IMR-90 (cell line): ENCODE measurements around the gene GH2. TPM values are rescaled to one million over a fixed set of nuclear protein-coding genes. Genes with fewer than 3 reads are reported as not detected.

Experiments used
- ATAC-seq: fragments of 200-7000 bp; cut with Tn5 transposase; 2 replicates; pipeline ENCODE4 v1.9.1; 2020; ENCODE audit warnings: low read depth, mild to moderate bottlenecking, moderate library complexity
- BruUV-seq: library from RNA; stranded (reverse); fragments of 400-500 nt; replicated peaks from 2 replicates; lab custom pipeline; 2021; lab: Mats Ljungman, UMichigan
- CTCF ChIA-PET: fragments of 300-600 bp; formaldehyde crosslinking; extraction: SDS; loops from one replicate; lab custom pipeline; 2021; ENCODE audit warnings: antibody characterized with exemption; lab: Yijun Ruan, JAX
- POLR2A ChIA-PET: fragments of 300-600 bp; sonication (Branson Sonifier 250); formaldehyde crosslinking; loops from one replicate; lab custom pipeline; 2022; ENCODE audit warnings: antibody characterized with exemption; ENCODE audit not compliant: unreplicated experiment; lab: Charles Lee
- DNase-seq: peaks from one replicate; pipeline ENCODE4 v3.0.0; 2013
- H2AFZ ChIP-seq: replicated peaks from 2 replicates; pipeline ENCODE3; 2013; ENCODE audit warnings: low read length, mild to moderate bottlenecking; ENCODE audit not compliant: poor library complexity
- H2AK5ac ChIP-seq: 2 replicates; pipeline ENCODE4 v1.6.1; 2013; ENCODE audit warnings: low read depth, low read length, inconsistent platforms
- H2AK9ac ChIP-seq: replicated peaks from 2 replicates; pipeline ENCODE3; 2013; ENCODE audit warnings: mild to moderate bottlenecking, low read depth, low read length, moderate library complexity; ENCODE audit not compliant: poor library complexity
- H2BK120ac ChIP-seq: 2 replicates; pipeline ENCODE4 v1.6.1; 2013; ENCODE audit warnings: low read depth, low read length, inconsistent platforms
- H2BK15ac ChIP-seq: 3 replicates; pipeline ENCODE4 v1.6.1; 2013; ENCODE audit warnings: low read depth, low read length, inconsistent platforms
- H2BK20ac ChIP-seq: 2 replicates; pipeline ENCODE4 v1.6.1; 2013; ENCODE audit warnings: low read depth, mild to moderate bottlenecking, inconsistent platforms, low read length, moderate library complexity
- H2BK5ac ChIP-seq: 2 replicates; pipeline ENCODE4 v1.6.1; 2013; ENCODE audit warnings: mild to moderate bottlenecking, low read depth, low read length, inconsistent platforms; ENCODE audit not compliant: poor library complexity, severe bottlenecking
- H3K14ac ChIP-seq: replicated peaks from 2 replicates; pipeline ENCODE4 v1.6.1; 2013; ENCODE audit warnings: low read depth, low read length, inconsistent platforms
- H3K18ac ChIP-seq: 2 replicates; pipeline ENCODE4 v1.6.1; 2013; ENCODE audit warnings: low read depth, low read length, control low read depth
- H3K23ac ChIP-seq: 2 replicates; pipeline ENCODE4 v1.6.1; 2013; ENCODE audit warnings: low read depth, low read length, inconsistent platforms
- H3K27ac ChIP-seq: 2 replicates; pipeline ENCODE4 v1.5.1; 2013; ENCODE audit warnings: mild to moderate bottlenecking, control low read depth, low read length; ENCODE audit not compliant: insufficient read depth
- H3K27me3 ChIP-seq: 2 replicates; pipeline ENCODE4 v1.6.1; 2013; ENCODE audit warnings: low read length; ENCODE audit not compliant: control insufficient read depth, insufficient read depth
- H3K36me3 ChIP-seq: 2 replicates; pipeline ENCODE4 v1.6.1; 2013; ENCODE audit warnings: low read length, mixed read lengths; ENCODE audit not compliant: control insufficient read depth, insufficient read depth
- H3K4ac ChIP-seq: 2 replicates; pipeline ENCODE4 v1.6.1; 2013; ENCODE audit warnings: low read depth, low read length, inconsistent platforms
- H3K4me1 ChIP-seq: 2 replicates; pipeline ENCODE4 v1.6.1; 2013; ENCODE audit warnings: low read length, mixed read lengths; ENCODE audit not compliant: control insufficient read depth, insufficient read depth
- H3K4me2 ChIP-seq: 2 replicates; pipeline ENCODE4 v1.6.1; 2013; ENCODE audit warnings: low read depth, mild to moderate bottlenecking, control low read depth, low read length, moderate library complexity
- H3K4me3 ChIP-seq: 2 replicates; pipeline ENCODE4 v1.5.1; 2013; ENCODE audit warnings: low read depth, mild to moderate bottlenecking, control low read depth, low read length, moderate library complexity; ENCODE audit not compliant: insufficient read depth
- H3K56ac ChIP-seq: 2 replicates; pipeline ENCODE4 v1.6.1; 2013; ENCODE audit warnings: low read length, inconsistent platforms; ENCODE audit not compliant: insufficient read depth; ENCODE audit errors: extremely low read depth
- H3K79me1 ChIP-seq, 2 experiments: 2 replicates each; pipeline ENCODE4 v1.6.1; 2013; ENCODE audit warnings: low read length in 2 of 2, inconsistent platforms in 1 of 2, low read depth in 1 of 2
- H3K9ac ChIP-seq: 2 replicates; pipeline ENCODE4 v1.6.1; 2013; ENCODE audit warnings: low read depth, low read length, control low read depth
- H3K9me1 ChIP-seq: 2 replicates; pipeline ENCODE4 v1.6.1; 2013; ENCODE audit warnings: low read length, inconsistent platforms; ENCODE audit not compliant: insufficient read depth
- H3K9me3 ChIP-seq: 2 replicates; pipeline ENCODE4 v1.6.1; 2013; ENCODE audit warnings: low read length; ENCODE audit not compliant: control insufficient read depth, insufficient read depth
- H4K20me1 ChIP-seq: 2 replicates; pipeline ENCODE4 v1.6.1; 2013; ENCODE audit warnings: low read length, inconsistent platforms; ENCODE audit not compliant: insufficient read depth
- H4K5ac ChIP-seq: 2 replicates; pipeline ENCODE4 v1.6.1; 2013; ENCODE audit warnings: mild to moderate bottlenecking, low read depth, low read length, control low read depth
- H4K8ac ChIP-seq, 2 experiments: 2 replicates each; pipeline ENCODE4 v1.6.1; 2013; ENCODE audit warnings: low read depth in 2 of 2, low read length in 2 of 2, control low read depth in 1 of 2, inconsistent platforms in 1 of 2
- H4K91ac ChIP-seq: 2 replicates; pipeline ENCODE4 v1.6.1; 2013; ENCODE audit warnings: low read depth, low read length, inconsistent platforms; ENCODE audit not compliant: insufficient read depth
- BHLHE40 ChIP-seq: fragments of 150-350 bp; IDR thresholded peaks from 2 replicates; pipeline ENCODE4 v1.6.1; 2016; ENCODE audit warnings: mild to moderate bottlenecking, low read depth, low read length
- MAZ ChIP-seq: IDR thresholded peaks from 2 replicates; pipeline ENCODE4 v1.6.1; 2012; ENCODE audit warnings: low read depth, mild to moderate bottlenecking, low read length, improper control_type of control experiment, moderate library complexity, borderline replicate concordance
- MXI1 ChIP-seq: IDR thresholded peaks from 2 replicates; pipeline ENCODE4 v1.6.1; 2012; ENCODE audit warnings: low read depth, mild to moderate bottlenecking, low read length, moderate library complexity, borderline replicate concordance
- NFE2L2 ChIP-seq: fragments of 150-350 bp; IDR thresholded peaks from 2 replicates; pipeline ENCODE4 v1.6.1; 2016; ENCODE audit warnings: low read depth, mild to moderate bottlenecking, low read length
- RAD21 ChIP-seq: IDR thresholded peaks from 2 replicates; pipeline ENCODE4 v1.6.1; 2012; ENCODE audit warnings: low read length, improper control_type of control experiment
- RFX5 ChIP-seq: IDR thresholded peaks from 2 replicates; pipeline ENCODE4 v1.8.0; 2012; ENCODE audit warnings: low read depth, mild to moderate bottlenecking, low read length, moderate library complexity
- SMC3 ChIP-seq: fragments of 150-350 bp; IDR thresholded peaks from 2 replicates; pipeline ENCODE4 v1.6.1; 2016; ENCODE audit warnings: low read depth, mild to moderate bottlenecking, antibody characterized with exemption, low read length, moderate library complexity
- WGBS, 2 experiments: methylation state at CpG; one replicate each; pipeline versions ENCODE4 v1.1.5 to v1.1.7; 2013; ENCODE audit warnings: missing lambda C conversion rate in 2 of 2; ENCODE audit not compliant: insufficient read length in 1 of 2; ENCODE audit errors: extremely low coverage in 2 of 2; 5-methylcytosine and 5-hydroxymethylcytosine counted together
- dilution Hi-C: fragments of 300-500 bp; cut with HindIII; formaldehyde crosslinking; loops from one replicate; pipeline ENCODE4 v1.14.3; 2018; ENCODE audit warnings: low sequenced_read_pairs; ENCODE audit not compliant: unreplicated experiment
- in situ Hi-C: fragments of 300-500 bp; cut with MboI; formaldehyde crosslinking; loops from 3 replicates; pipeline ENCODE4 v1.14.3; 2019; ENCODE audit warnings: low sequenced_read_pairs, inconsistent platforms, mixed read lengths
- intact Hi-C: fragments of 100-400 bp; cut with micrococcal nuclease; formaldehyde crosslinking; loops from 2 replicates; pipeline ENCODE4 v1.10.0; 2022
- polyA plus RNA-seq, 3 experiments: library from polyadenylated mRNA; depleted of rRNA; stranded (reverse); fragments of >200 nt; gene quantifications; 2 replicates each; pipeline ENCODE4 v1.2.3, GENCODE V29; 2012; ENCODE audit warnings: low replicate concordance in 1 of 3
- total RNA-seq: library from RNA; depleted of rRNA; stranded (reverse); fragments of >200 nt; gene quantifications from 2 replicates; pipeline ENCODE4 v1.2.3, GENCODE V29; 2012
- TF ChIP-seq, protein P1 (sequence below): fragments of 150-350 bp; IDR thresholded peaks from 2 replicates; pipeline ENCODE4 v1.6.1; 2016; ENCODE audit warnings: low read depth, mild to moderate bottlenecking, low read length, moderate library complexity, borderline replicate concordance
- TF ChIP-seq, protein P2 (sequence below): fragments of 150-350 bp; IDR thresholded peaks from 2 replicates; pipeline ENCODE4 v1.6.1; 2017; ENCODE audit warnings: mild to moderate bottlenecking, antibody characterized with exemption, low read length, low read depth
- TF ChIP-seq, protein P3 (sequence below): conservative IDR thresholded peaks from 2 replicates; pipeline ENCODE4 v1.5.1; 2012; ENCODE audit warnings: mild to moderate bottlenecking, low read depth, low read length, improper control_type of control experiment

Gene GH2
- total and polyA plus RNA-seq, 2 of the 4 experiments (the other 2 are of a cell fraction): not detected

GRCh38 chr17:63834431-63835166 lies 47.1 kb downstream of the GH2 start:
- Histone ChIP-seq H2BK20ac (no peak overlapping the region), H3K4me1 (peaks cover 13% of the 10 kb centered on the region), H3K79me1 (peaks cover 14 to 79% of the 10 kb centered on the region in 2 experiments), H3K4me2 (no peak overlapping the region), H3K56ac (no peak overlapping the region), H3K36me3 (peaks cover 66% of the 10 kb centered on the region), H3K4ac (no peak overlapping the region), H3K14ac (no peak overlapping the region), H3K4me3 (no peak overlapping the region), H2AK5ac (no peak overlapping the region), H3K9ac (no peak overlapping the region), H4K20me1 (peaks cover 49% of the 10 kb centered on the region), H2BK120ac (no peak overlapping the region), H2AK9ac (peak overlapping the region; percentile 82), H3K9me1 (peaks cover 3% of the 10 kb centered on the region), H3K27ac (no peak overlapping the region), H4K8ac (no peak overlapping the region), H4K5ac (no peak overlapping the region), H2AFZ (peak overlapping the region; percentile 4), H4K91ac (no peak overlapping the region), H3K18ac (no peak overlapping the region), H2BK15ac (no peak overlapping the region), H2BK5ac (no peak overlapping the region), H3K27me3 (no peaks in the 10 kb centered on the region), H3K9me3 (no peaks in the 10 kb centered on the region), H3K23ac (no peak overlapping the region)
- ChIA-PET POLR2A (interaction anchor here (0.7 kb wide), 1 partner anchor 18 kb away, joined by 3 read pairs; no protein-coding TSS in a partner anchor), CTCF (interaction anchor here (0.6 to 1.4 kb wide), 4 partner anchors 8 to 266 kb away, joined by 3 read pairs; no protein-coding TSS in a partner anchor)
- TF ChIP-seq SMC3 (peak; percentile 48), BHLHE40 (no peak), NFE2L2 (no peak), MXI1 (peak; percentile 64; the same call in 1 of the 2 replicates), RAD21 (peak; percentile 63), MAZ (peak; percentile 75), RFX5 (no peak)
- TF ChIP-seq, protein P1, sequence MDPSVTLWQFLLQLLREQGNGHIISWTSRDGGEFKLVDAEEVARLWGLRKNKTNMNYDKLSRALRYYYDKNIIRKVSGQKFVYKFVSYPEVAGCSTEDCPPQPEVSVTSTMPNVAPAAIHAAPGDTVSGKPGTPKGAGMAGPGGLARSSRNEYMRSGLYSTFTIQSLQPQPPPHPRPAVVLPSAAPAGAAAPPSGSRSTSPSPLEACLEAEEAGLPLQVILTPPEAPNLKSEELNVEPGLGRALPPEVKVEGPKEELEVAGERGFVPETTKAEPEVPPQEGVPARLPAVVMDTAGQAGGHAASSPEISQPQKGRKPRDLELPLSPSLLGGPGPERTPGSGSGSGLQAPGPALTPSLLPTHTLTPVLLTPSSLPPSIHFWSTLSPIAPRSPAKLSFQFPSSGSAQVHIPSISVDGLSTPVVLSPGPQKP: no peak
- TF ChIP-seq, protein P2, sequence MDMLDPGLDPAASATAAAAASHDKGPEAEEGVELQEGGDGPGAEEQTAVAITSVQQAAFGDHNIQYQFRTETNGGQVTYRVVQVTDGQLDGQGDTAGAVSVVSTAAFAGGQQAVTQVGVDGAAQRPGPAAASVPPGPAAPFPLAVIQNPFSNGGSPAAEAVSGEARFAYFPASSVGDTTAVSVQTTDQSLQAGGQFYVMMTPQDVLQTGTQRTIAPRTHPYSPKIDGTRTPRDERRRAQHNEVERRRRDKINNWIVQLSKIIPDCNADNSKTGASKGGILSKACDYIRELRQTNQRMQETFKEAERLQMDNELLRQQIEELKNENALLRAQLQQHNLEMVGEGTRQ: peak; percentile 16; the same call in 1 of the 2 replicates
- TF ChIP-seq, protein P3, sequence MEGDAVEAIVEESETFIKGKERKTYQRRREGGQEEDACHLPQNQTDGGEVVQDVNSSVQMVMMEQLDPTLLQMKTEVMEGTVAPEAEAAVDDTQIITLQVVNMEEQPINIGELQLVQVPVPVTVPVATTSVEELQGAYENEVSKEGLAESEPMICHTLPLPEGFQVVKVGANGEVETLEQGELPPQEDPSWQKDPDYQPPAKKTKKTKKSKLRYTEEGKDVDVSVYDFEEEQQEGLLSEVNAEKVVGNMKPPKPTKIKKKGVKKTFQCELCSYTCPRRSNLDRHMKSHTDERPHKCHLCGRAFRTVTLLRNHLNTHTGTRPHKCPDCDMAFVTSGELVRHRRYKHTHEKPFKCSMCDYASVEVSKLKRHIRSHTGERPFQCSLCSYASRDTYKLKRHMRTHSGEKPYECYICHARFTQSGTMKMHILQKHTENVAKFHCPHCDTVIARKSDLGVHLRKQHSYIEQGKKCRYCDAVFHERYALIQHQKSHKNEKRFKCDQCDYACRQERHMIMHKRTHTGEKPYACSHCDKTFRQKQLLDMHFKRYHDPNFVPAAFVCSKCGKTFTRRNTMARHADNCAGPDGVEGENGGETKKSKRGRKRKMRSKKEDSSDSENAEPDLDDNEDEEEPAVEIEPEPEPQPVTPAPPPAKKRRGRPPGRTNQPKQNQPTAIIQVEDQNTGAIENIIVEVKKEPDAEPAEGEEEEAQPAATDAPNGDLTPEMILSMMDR: peak; percentile 94
- in situ Hi-C loops (no loop called here), dilution Hi-C loops (no loop called here), intact Hi-C loops (no loop called here)
- DNase-seq (peak; percentile 85), ATAC-seq (peak; percentile 92)
- BruUV-seq: no TSS peak
- WGBS, 2 experiments: 80% methylated on average over 2 of the region's 13 CpGs; no CpG with 5 or more reads in 1 of the 2 experiments
